HEK293 (cell line): Measurements from ENCODE around the gene DDOST.

Source experiments
- CTCF ChIA-PET: fragments of 350-600 bp; formaldehyde crosslinking; extraction: SDS; loops from one replicate; lab custom pipeline; 2021; ENCODE audit warnings: antibody characterized with exemption; lab: Yijun Ruan, JAX
- POLR2A ChIA-PET: fragments of 300-600 bp; formaldehyde crosslinking; extraction: SDS; loops from one replicate; lab custom pipeline; 2020; ENCODE audit warnings: antibody characterized with exemption, inconsistent platforms; lab: Yijun Ruan, JAX
- H3K27ac ChIP-seq: fragments of 200-500 bp; sonication (Bioruptor generic); 2 replicates; pipeline ENCODE4 v1.5.1; 2014; ENCODE audit warnings: low read depth, low read length, control low read depth, inconsistent platforms; ENCODE audit errors: extremely low read depth
- H3K36me3 ChIP-seq, 2 experiments: fragments of 200-500 bp in 1 of 2; sonication (Bioruptor generic) in 1 of 2; 1 replicate in 1 of 2; 2 replicates in 1 of 2; pipeline ENCODE4 v1.5.1; 2014 to 2017; ENCODE audit warnings: inconsistent platforms in 2 of 2, low read length in 2 of 2; ENCODE audit not compliant: control insufficient read depth in 2 of 2, insufficient read depth in 1 of 2
- H3K4me1 ChIP-seq: fragments of 200-500 bp; sonication (Bioruptor generic); 2 replicates; pipeline ENCODE4 v1.5.1; 2014; ENCODE audit warnings: mild to moderate bottlenecking, low read length, inconsistent platforms; ENCODE audit not compliant: control insufficient read depth, insufficient read depth
- H3K4me3 ChIP-seq: 2 replicates; pipeline ENCODE4 v1.5.1; 2011; ENCODE audit warnings: low read depth, mild to moderate bottlenecking, control low read depth, low read length, moderate library complexity
- H3K9me3 ChIP-seq: fragments of 200-500 bp; sonication (Bioruptor generic); 2 replicates; pipeline ENCODE4 v1.5.1; 2014; ENCODE audit warnings: low read depth, low read length, inconsistent platforms; ENCODE audit not compliant: control insufficient read depth, insufficient read depth
- FEZF1 ChIP-seq: fragments of 450-650 bp; formaldehyde crosslinking; IDR thresholded peaks from 2 replicates; pipeline ENCODE4 v1.5.1; 2016; ENCODE audit warnings: missing biosample characterization, missing genetic modification characterization
- GFI1B ChIP-seq: fragments of 450-650 bp; formaldehyde crosslinking; IDR thresholded peaks from 2 replicates; pipeline ENCODE4 v1.5.1; 2016; ENCODE audit warnings: missing biosample characterization, missing genetic modification characterization
- GLI2 ChIP-seq: fragments of 450-650 bp; formaldehyde crosslinking; IDR thresholded peaks from 2 replicates; pipeline ENCODE4; 2017; ENCODE audit warnings: missing biosample characterization, missing genetic modification characterization, low read depth, borderline replicate concordance
- HOXC10 ChIP-seq: sonication (generic); formaldehyde crosslinking; IDR thresholded peaks from 2 replicates; pipeline ENCODE4 v1.8.1; 2023; ENCODE audit warnings: mild to moderate bottlenecking, missing genetic modification reagents
- HOXD13 ChIP-seq: sonication (generic); formaldehyde crosslinking; IDR thresholded peaks from 2 replicates; pipeline ENCODE4 v1.8.0; 2022; ENCODE audit warnings: missing genetic modification reagents, borderline replicate concordance
- KLF8 ChIP-seq: fragments of 450-650 bp; formaldehyde crosslinking; IDR thresholded peaks from 2 replicates; pipeline ENCODE4 v1.5.1; 2016; ENCODE audit warnings: missing biosample characterization, missing genetic modification characterization
- OVOL3 ChIP-seq: fragments of 450-650 bp; formaldehyde crosslinking; IDR thresholded peaks from 2 replicates; pipeline ENCODE4 v1.5.1; 2016; ENCODE audit warnings: missing biosample characterization, missing genetic modification characterization
- PRDM1 ChIP-seq: fragments of 450-650 bp; formaldehyde crosslinking; IDR thresholded peaks from 2 replicates; pipeline ENCODE4; 2016; ENCODE audit warnings: missing biosample characterization, missing genetic modification characterization
- TCF7L2 ChIP-seq: IDR thresholded peaks from 2 replicates; pipeline ENCODE4 v1.6.1; 2011; ENCODE audit warnings: low read depth, mild to moderate bottlenecking, inconsistent platforms, low read length, moderate library complexity, borderline replicate concordance
- TRIM28 ChIP-seq: IDR thresholded peaks from 2 replicates; pipeline ENCODE4 v1.6.1; 2011; ENCODE audit warnings: low read length, control low read depth, borderline replicate concordance
- ZBTB26 ChIP-seq: fragments of 450-650 bp; formaldehyde crosslinking; optimal IDR thresholded peaks from 2 replicates; pipeline ENCODE3; 2016; ENCODE audit warnings: missing biosample characterization, mild to moderate bottlenecking, missing genetic modification characterization
- ZFHX2 ChIP-seq: fragments of 450-650 bp; formaldehyde crosslinking; conservative IDR thresholded peaks from 2 replicates; pipeline ENCODE4 v1.5.1; 2016; ENCODE audit warnings: missing biosample characterization, missing genetic modification characterization
- ZNF184 ChIP-seq: fragments of 450-650 bp; IDR thresholded peaks from 2 replicates; pipeline ENCODE4 v1.5.1; 2018; ENCODE audit warnings: missing biosample characterization, mild to moderate bottlenecking, missing genetic modification characterization
- ZNF211 ChIP-seq: fragments of 450-650 bp; formaldehyde crosslinking; IDR thresholded peaks from 2 replicates; pipeline ENCODE4 v1.5.1; 2016; ENCODE audit warnings: low read depth, missing biosample characterization, missing genetic modification characterization
- ZNF311 ChIP-seq: fragments of 450-650 bp; formaldehyde crosslinking; IDR thresholded peaks from 2 replicates; pipeline ENCODE4 v1.5.1; 2017; ENCODE audit warnings: missing biosample characterization, missing genetic modification characterization, borderline replicate concordance
- ZNF404 ChIP-seq: fragments of 450-650 bp; formaldehyde crosslinking; IDR thresholded peaks from 2 replicates; pipeline ENCODE4 v1.5.1; 2017; ENCODE audit warnings: missing biosample characterization, missing genetic modification characterization
- ZNF501 ChIP-seq: fragments of 450-650 bp; formaldehyde crosslinking; IDR thresholded peaks from 2 replicates; pipeline ENCODE4 v1.5.1; 2016; ENCODE audit warnings: missing biosample characterization, missing genetic modification characterization
- ZNF560 ChIP-seq: fragments of 450-650 bp; formaldehyde crosslinking; IDR thresholded peaks from 2 replicates; pipeline ENCODE4 v1.5.1; 2017; ENCODE audit warnings: missing biosample characterization, missing genetic modification characterization, borderline replicate concordance
- ZNF580 ChIP-seq: fragments of 450-650 bp; formaldehyde crosslinking; IDR thresholded peaks from 2 replicates; pipeline ENCODE4 v1.5.1; 2016; ENCODE audit warnings: missing biosample characterization, missing genetic modification characterization
- ZNF621 ChIP-seq: fragments of 450-650 bp; formaldehyde crosslinking; IDR thresholded peaks from 2 replicates; pipeline ENCODE4 v1.5.1; 2017; ENCODE audit warnings: missing biosample characterization, missing genetic modification characterization
- ZNF626 ChIP-seq: fragments of 450-650 bp; sonication (Bioruptor Pico); formaldehyde crosslinking; IDR thresholded peaks from 2 replicates; pipeline ENCODE4 v1.5.1; 2018; ENCODE audit warnings: missing biosample characterization, missing genetic modification characterization, inconsistent platforms
- ZNF660 ChIP-seq: fragments of 450-650 bp; IDR thresholded peaks from 2 replicates; pipeline ENCODE4 v1.5.1; 2018; ENCODE audit warnings: missing biosample characterization, mild to moderate bottlenecking, missing genetic modification characterization
- ZNF664 ChIP-seq: fragments of 450-650 bp; formaldehyde crosslinking; IDR thresholded peaks from 2 replicates; pipeline ENCODE4 v1.5.1; 2016; ENCODE audit warnings: missing biosample characterization, missing genetic modification characterization
- ZNF677 ChIP-seq: fragments of 450-650 bp; IDR thresholded peaks from 2 replicates; pipeline ENCODE4 v1.5.0; 2018; ENCODE audit warnings: missing biosample characterization, mild to moderate bottlenecking, missing genetic modification characterization, moderate library complexity
- ZNF830 ChIP-seq: fragments of 450-650 bp; IDR thresholded peaks from 2 replicates; pipeline ENCODE4 v1.5.0; 2018; ENCODE audit warnings: missing biosample characterization, missing genetic modification characterization, low read depth, mild to moderate bottlenecking, moderate library complexity
- TF ChIP-seq, protein P1 (sequence below): fragments of 450-650 bp; formaldehyde crosslinking; IDR thresholded peaks from 2 replicates; pipeline ENCODE4 v1.5.1; 2016; ENCODE audit warnings: missing biosample characterization, missing genetic modification characterization
- TF ChIP-seq, protein P2 (sequence below): fragments of 450-650 bp; formaldehyde crosslinking; IDR thresholded peaks from 2 replicates; pipeline ENCODE4 v1.5.1; 2016; ENCODE audit warnings: missing biosample characterization, missing genetic modification characterization
- TF ChIP-seq, protein P3 (sequence below): fragments of 450-650 bp; formaldehyde crosslinking; IDR thresholded peaks from 2 replicates; pipeline ENCODE4 v1.5.1; 2016; ENCODE audit warnings: missing biosample characterization, missing genetic modification characterization

The DDOST gene

GRCh38 chr1:20643080-20643479 lies 18.1 kb downstream of the DDOST start:
- POLR2A ChIA-PET: interaction anchor here (0.6 to 1.0 kb wide), 2 partner anchors 9 to 69 kb away, joined by 3 read pairs; no protein-coding TSS in a partner anchor
- TF ChIP-seq ZNF580: no peak
- no peak for TF ChIP-seq ZNF830 (tag by site-specific recombination)
- TF ChIP-seq, protein P1, sequence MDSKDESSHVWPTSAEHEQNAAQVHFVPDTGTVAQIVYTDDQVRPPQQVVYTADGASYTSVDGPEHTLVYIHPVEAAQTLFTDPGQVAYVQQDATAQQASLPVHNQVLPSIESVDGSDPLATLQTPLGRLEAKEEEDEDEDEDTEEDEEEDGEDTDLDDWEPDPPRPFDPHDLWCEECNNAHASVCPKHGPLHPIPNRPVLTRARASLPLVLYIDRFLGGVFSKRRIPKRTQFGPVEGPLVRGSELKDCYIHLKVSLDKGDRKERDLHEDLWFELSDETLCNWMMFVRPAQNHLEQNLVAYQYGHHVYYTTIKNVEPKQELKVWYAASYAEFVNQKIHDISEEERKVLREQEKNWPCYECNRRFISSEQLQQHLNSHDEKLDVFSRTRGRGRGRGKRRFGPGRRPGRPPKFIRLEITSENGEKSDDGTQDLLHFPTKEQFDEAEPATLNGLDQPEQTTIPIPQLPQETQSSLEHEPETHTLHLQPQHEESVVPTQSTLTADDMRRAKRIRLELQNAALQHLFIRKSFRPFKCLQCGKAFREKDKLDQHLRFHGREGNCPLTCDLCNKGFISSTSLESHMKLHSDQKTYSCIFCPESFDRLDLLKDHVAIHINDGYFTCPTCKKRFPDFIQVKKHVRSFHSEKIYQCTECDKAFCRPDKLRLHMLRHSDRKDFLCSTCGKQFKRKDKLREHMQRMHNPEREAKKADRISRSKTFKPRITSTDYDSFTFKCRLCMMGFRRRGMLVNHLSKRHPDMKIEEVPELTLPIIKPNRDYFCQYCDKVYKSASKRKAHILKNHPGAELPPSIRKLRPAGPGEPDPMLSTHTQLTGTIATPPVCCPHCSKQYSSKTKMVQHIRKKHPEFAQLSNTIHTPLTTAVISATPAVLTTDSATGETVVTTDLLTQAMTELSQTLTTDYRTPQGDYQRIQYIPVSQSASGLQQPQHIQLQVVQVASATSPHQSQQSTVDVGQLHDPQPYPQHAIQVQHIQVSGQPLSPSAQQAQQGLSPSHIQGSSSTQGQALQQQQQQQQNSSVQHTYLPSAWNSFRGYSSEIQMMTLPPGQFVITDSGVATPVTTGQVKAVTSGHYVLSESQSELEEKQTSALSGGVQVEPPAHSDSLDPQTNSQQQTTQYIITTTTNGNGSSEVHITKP (tag by site-specific recombination): no peak
- TF ChIP-seq ZNF677: no peak
- no peak for TF ChIP-seq FEZF1 (tag by site-specific recombination)
- TF ChIP-seq ZNF211: no peak
- TF ChIP-seq, protein P2, sequence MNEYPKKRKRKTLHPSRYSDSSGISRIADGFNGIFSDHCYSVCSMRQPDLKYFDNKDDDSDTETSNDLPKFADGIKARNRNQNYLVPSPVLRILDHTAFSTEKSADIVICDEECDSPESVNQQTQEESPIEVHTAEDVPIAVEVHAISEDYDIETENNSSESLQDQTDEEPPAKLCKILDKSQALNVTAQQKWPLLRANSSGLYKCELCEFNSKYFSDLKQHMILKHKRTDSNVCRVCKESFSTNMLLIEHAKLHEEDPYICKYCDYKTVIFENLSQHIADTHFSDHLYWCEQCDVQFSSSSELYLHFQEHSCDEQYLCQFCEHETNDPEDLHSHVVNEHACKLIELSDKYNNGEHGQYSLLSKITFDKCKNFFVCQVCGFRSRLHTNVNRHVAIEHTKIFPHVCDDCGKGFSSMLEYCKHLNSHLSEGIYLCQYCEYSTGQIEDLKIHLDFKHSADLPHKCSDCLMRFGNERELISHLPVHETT (tag by site-specific recombination): no peak
- TF ChIP-seq TCF7L2: no peak
- TF ChIP-seq ZBTB26 (tag by site-specific recombination): no peak
- TF ChIP-seq ZNF664: no peak
- no peak for TF ChIP-seq KLF8 (tag by site-specific recombination)
- no peak for TF ChIP-seq PRDM1 (tag by site-specific recombination)
- no peak for TF ChIP-seq TRIM28
- no peak for TF ChIP-seq HOXC10
- TF ChIP-seq ZNF404 (tag by site-specific recombination): no peak
- TF ChIP-seq GFI1B (tag by site-specific recombination): no peak
- no peak for TF ChIP-seq HOXD13
- TF ChIP-seq, all 188 proteins: peak for 0
- Histone ChIP-seq H3K4me1 (no peaks in the 10 kb centered on the region), H3K27ac (no peak overlapping the region), H3K9me3 (no peaks in the 10 kb centered on the region), H3K36me3 (peaks cover 8 to 87% of the 10 kb centered on the region in 2 experiments), H3K4me3 (no peak overlapping the region)
- CTCF ChIA-PET: interaction anchor here (0.6 to 6.1 kb wide), 4 partner anchors 10 to 85 kb away, joined by 3 to 60 read pairs (median 10); partner anchors contain the start of gene PINK1

- H3K9me3 ChIP-seq: no peaks in the 10 kb centered on the region
- peaks cover 5 to 90% of the 10 kb centered on the region in 2 experiments for H3K36me3 ChIP-seq
- H3K27ac ChIP-seq: no peak overlapping the region
- ChIA-PET POLR2A (no interaction called here), CTCF (interaction anchor here (0.6 to 6.1 kb wide), 8 partner anchors 9 to 446 kb away, joined by 3 to 60 read pairs (median 4); partner anchors contain the start of gene PINK1)
- H3K4me1 ChIP-seq: no peaks in the 10 kb centered on the region
- TF ChIP-seq ZNF560: no peak
- TF ChIP-seq ZNF626 (tag by site-specific recombination): no peak
- no peak for TF ChIP-seq GLI2 (tag by site-specific recombination)
- TF ChIP-seq ZNF404 (tag by site-specific recombination): no peak
- TF ChIP-seq, protein P3, sequence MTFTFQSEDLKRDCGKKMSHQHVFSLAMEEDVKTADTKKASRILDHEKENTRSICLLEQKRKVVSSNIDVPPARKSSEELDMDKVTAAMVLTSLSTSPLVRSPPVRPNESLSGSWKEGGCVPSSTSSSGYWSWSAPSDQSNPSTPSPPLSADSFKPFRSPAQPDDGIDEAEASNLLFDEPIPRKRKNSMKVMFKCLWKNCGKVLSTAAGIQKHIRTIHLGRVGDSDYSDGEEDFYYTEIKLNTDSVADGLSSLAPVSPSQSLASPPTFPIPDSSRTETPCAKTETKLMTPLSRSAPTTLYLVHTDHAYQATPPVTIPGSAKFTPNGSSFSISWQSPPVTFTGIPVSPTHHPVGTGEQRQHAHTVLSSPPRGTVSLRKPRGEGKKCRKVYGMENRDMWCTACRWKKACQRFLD: no peak
- TF ChIP-seq ZNF501: no peak
- TF ChIP-seq ZFHX2 (tag by site-specific recombination): no peak
- no peak for TF ChIP-seq ZNF311 (tag by site-specific recombination)
- TF ChIP-seq KLF8 (tag by site-specific recombination): no peak
- TF ChIP-seq ZNF621 (tag by site-specific recombination): no peak
- no peak for TF ChIP-seq ZNF184 (tag by site-specific recombination)
- TF ChIP-seq OVOL3 (tag by site-specific recombination): no peak
- TF ChIP-seq ZNF660 (tag by site-specific recombination): no peak
- no peak overlapping the region for H3K4me3 ChIP-seq
These were observed 19.2 kb downstream of the DDOST start for GRCh38 chr1:20641975-20642374.
